ENCODE data around the gene MYH11. TPM values are rescaled to one million over a fixed set of nuclear protein-coding genes. Genes with fewer than 3 reads are reported as not detected.

MYH11 gene
- total RNA-seq, 1 experiment from 2014 or later, result not detected

- Mint-ChIP-seq H3K9me3 (ENCODE audit: unreplicated experiment) (no peaks in the 10 kb centered on the region), H3K4me1 (ENCODE audit: insufficient read depth, unreplicated experiment) (no peaks in the 10 kb centered on the region), H3K36me3 (ENCODE audit: insufficient read depth, unreplicated experiment) (no peaks in the 10 kb centered on the region), H3K4me3 (ENCODE audit: unreplicated experiment) (no peak overlapping the region), H3K27me3 (ENCODE audit: insufficient read depth, unreplicated experiment) (peaks cover 35% of the 10 kb centered on the region), H3K27ac (ENCODE audit: low read depth, unreplicated experiment) (no peak overlapping the region)
- intact Hi-C loops (cut with micrococcal nuclease), result no loop called here
- BruUV-seq (replicated peaks), result no TSS peak
- no peak for DNase-seq (ENCODE audit: unreplicated experiment)
- TF ChIP-seq CTCF (IDR thresholded peaks at IDR 0.05; ENCODE audit: unreplicated experiment), result no peak
- ChIA-PET CTCF (interaction anchor here (0.6 to 0.7 kb wide), 2 partner anchors 22 to 284 kb away, joined by 3 read pairs; no protein-coding TSS in a partner anchor), POLR2A (interaction anchor here (1.3 kb wide), 1 partner anchor 23 kb away, joined by 4 read pairs; no protein-coding TSS in a partner anchor)
Measured at GRCh38 chr16:15769239-15769638, 87.6 kb downstream of the MYH11 start.

GRCh38 chr16:15768201-15768600, 88.6 kb downstream of the MYH11 start:
- no peak for DNase-seq (ENCODE audit: unreplicated experiment)
- CTCF ChIA-PET, result interaction anchor here (0.6 to 0.7 kb wide), 2 partner anchors 285 to 427 kb away, joined by 3 to 5 read pairs; no protein-coding TSS in a partner anchor
- H3K9me3 Mint-ChIP-seq (ENCODE audit: unreplicated experiment), result no peaks in the 10 kb centered on the region
- H3K4me3 Mint-ChIP-seq (ENCODE audit: unreplicated experiment), result no peak overlapping the region
- POLR2A ChIA-PET, result interaction anchor here (0.7 to 1.3 kb wide), 2 partner anchors 24 to 51 kb away, joined by 3 to 4 read pairs; no protein-coding TSS in a partner anchor
- no peak for TF ChIP-seq CTCF (IDR thresholded peaks at IDR 0.05; ENCODE audit: unreplicated experiment)
- no peak overlapping the region for H3K27ac Mint-ChIP-seq (ENCODE audit: low read depth, unreplicated experiment)
- BruUV-seq (replicated peaks), result no TSS peak
- intact Hi-C loops (cut with micrococcal nuclease), result no loop called here
- peaks cover 26% of the 10 kb centered on the region for H3K27me3 Mint-ChIP-seq (ENCODE audit: insufficient read depth, unreplicated experiment)
- no peaks in the 10 kb centered on the region for H3K36me3 Mint-ChIP-seq (ENCODE audit: insufficient read depth, unreplicated experiment)
- no peaks in the 10 kb centered on the region for H3K4me1 Mint-ChIP-seq (ENCODE audit: insufficient read depth, unreplicated experiment)

- peaks cover 36% of the 10 kb centered on the region for H3K27me3 Mint-ChIP-seq (ENCODE audit: insufficient read depth, unreplicated experiment)
- H3K4me3 Mint-ChIP-seq (ENCODE audit: unreplicated experiment), result no peak overlapping the region
- no peak for DNase-seq (ENCODE audit: unreplicated experiment)
- ChIA-PET CTCF (interaction anchor here (0.6 to 4.5 kb wide), 19 partner anchors 9 to 417 kb away, joined by 3 to 25 read pairs (median 5); no protein-coding TSS in a partner anchor), POLR2A (no interaction called here)
- no peaks in the 10 kb centered on the region for H3K36me3 Mint-ChIP-seq (ENCODE audit: insufficient read depth, unreplicated experiment)
- TF ChIP-seq CTCF (IDR thresholded peaks at IDR 0.05; ENCODE audit: unreplicated experiment), result no peak
- H3K9me3 Mint-ChIP-seq (ENCODE audit: unreplicated experiment), result no peaks in the 10 kb centered on the region
- no peaks in the 10 kb centered on the region for H3K4me1 Mint-ChIP-seq (ENCODE audit: insufficient read depth, unreplicated experiment)
- no TSS peak for BruUV-seq (replicated peaks)
- no peak overlapping the region for H3K27ac Mint-ChIP-seq (ENCODE audit: low read depth, unreplicated experiment)
- intact Hi-C loops (cut with micrococcal nuclease), result loop anchor here (1.0 to 2.0 kb wide), 3 partner anchors 54 to 428 kb away; no protein-coding TSS in a partner anchor
Measured at GRCh38 chr16:15766918-15767317, 89.9 kb downstream of the MYH11 start.

GRCh38 chr16:15765880-15766279, 90.9 kb downstream of the MYH11 start:
- intact Hi-C loops (cut with micrococcal nuclease), result loop anchor here (1.0 to 2.0 kb wide), 3 partner anchors 55 to 429 kb away; no protein-coding TSS in a partner anchor
- Mint-ChIP-seq H3K9me3 (ENCODE audit: unreplicated experiment) (no peaks in the 10 kb centered on the region), H3K4me3 (ENCODE audit: unreplicated experiment) (no peak overlapping the region), H3K36me3 (ENCODE audit: insufficient read depth, unreplicated experiment) (no peaks in the 10 kb centered on the region), H3K27ac (ENCODE audit: low read depth, unreplicated experiment) (no peak overlapping the region), H3K27me3 (ENCODE audit: insufficient read depth, unreplicated experiment) (peaks cover 34% of the 10 kb centered on the region), H3K4me1 (ENCODE audit: insufficient read depth, unreplicated experiment) (no peaks in the 10 kb centered on the region)
- peak; percentile 49 for DNase-seq (ENCODE audit: unreplicated experiment)
- peak; percentile 68 for TF ChIP-seq CTCF (IDR thresholded peaks at IDR 0.05; ENCODE audit: unreplicated experiment)
- POLR2A ChIA-PET, result interaction anchor here (1.2 kb wide), 1 partner anchor 54 kb away, joined by 4 read pairs; no protein-coding TSS in a partner anchor
- CTCF ChIA-PET, result interaction anchor here (0.5 to 4.5 kb wide), 28 partner anchors 10 to 427 kb away, joined by 3 to 25 read pairs (median 4); no protein-coding TSS in a partner anchor
- BruUV-seq (replicated peaks), result no TSS peak
